Ovary (tissue), 3 donors: ENCODE data around the gene ATP13A3.

Experiments used
- EP300 ChIP-seq: sonication (generic); formaldehyde crosslinking; IDR thresholded peaks from one replicate; pipeline ENCODE4 v1.6.1; 2017; ENCODE audit warnings: antibody characterized with exemption
- POLR2A ChIP-seq: fragments of 450-650 bp; IDR thresholded peaks from one replicate; pipeline ENCODE4 v1.6.1; 2017; ENCODE audit warnings: antibody characterized with exemption, mild to moderate bottlenecking, moderate library complexity
- TF ChIP-seq, protein P1 (sequence below), 3 donors: fragments of 450-650 bp in 2 of 3; fragments of 200-600 bp in 1 of 3; IDR thresholded peaks; one replicate each; pipeline versions ENCODE4 v1.5.1 to v1.8.0; 2016 to 2022; ENCODE audit warnings: antibody characterized with exemption in 3 of 3, mild to moderate bottlenecking in 1 of 3
- donor health status: DM: no; HTN: no; CAD: no.

DNA sequence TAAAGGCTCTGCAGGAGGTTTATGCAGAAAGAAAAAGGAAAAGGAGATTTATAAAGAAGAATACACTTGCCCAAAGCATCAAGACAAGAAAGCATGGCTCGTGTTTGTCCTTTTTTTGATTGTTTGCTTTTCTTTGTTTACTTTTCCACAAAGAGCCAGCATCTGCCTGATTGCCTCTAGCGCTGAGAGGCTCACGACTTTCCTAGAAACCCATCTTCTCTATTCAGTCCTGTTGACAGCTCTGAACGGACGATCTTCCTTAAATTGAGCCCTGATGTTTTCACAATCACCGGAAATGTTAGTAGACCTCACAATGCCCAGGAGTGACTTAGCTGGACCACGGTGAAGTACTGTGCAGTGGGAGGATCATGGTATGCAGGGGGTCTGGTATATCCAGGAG lies 100.2 kb downstream of the ATP13A3 start:
- TF ChIP-seq POLR2A (no peak), EP300 (no peak)
- TF ChIP-seq, protein P1, sequence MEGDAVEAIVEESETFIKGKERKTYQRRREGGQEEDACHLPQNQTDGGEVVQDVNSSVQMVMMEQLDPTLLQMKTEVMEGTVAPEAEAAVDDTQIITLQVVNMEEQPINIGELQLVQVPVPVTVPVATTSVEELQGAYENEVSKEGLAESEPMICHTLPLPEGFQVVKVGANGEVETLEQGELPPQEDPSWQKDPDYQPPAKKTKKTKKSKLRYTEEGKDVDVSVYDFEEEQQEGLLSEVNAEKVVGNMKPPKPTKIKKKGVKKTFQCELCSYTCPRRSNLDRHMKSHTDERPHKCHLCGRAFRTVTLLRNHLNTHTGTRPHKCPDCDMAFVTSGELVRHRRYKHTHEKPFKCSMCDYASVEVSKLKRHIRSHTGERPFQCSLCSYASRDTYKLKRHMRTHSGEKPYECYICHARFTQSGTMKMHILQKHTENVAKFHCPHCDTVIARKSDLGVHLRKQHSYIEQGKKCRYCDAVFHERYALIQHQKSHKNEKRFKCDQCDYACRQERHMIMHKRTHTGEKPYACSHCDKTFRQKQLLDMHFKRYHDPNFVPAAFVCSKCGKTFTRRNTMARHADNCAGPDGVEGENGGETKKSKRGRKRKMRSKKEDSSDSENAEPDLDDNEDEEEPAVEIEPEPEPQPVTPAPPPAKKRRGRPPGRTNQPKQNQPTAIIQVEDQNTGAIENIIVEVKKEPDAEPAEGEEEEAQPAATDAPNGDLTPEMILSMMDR (IDR thresholded peaks at IDR 0.05): no peak
